Neural progenitor cell (in vitro differentiated cells): ENCODE results near the gene MRPS34. TPM values are rescaled to one million over a fixed set of nuclear protein-coding genes. Genes with fewer than 3 reads are reported as not detected.

Experiments used
- DNase-seq: peaks from one replicate; pipeline ENCODE4 v3.0.0-alpha.2; 2016; ENCODE audit warnings: low spot score
- H2AFZ ChIP-seq: fragments of 200-600 bp; sonication (generic); replicated peaks from 2 replicates; pipeline ENCODE4 v1.6.1; 2016; ENCODE audit warnings: antibody characterized with exemption
- H3F3A ChIP-seq: fragments of 200-600 bp; sonication (generic); 2 replicates; pipeline ENCODE4 v1.6.1; 2016; ENCODE audit warnings: antibody characterized with exemption, low read depth
- H3K27ac ChIP-seq: fragments of 200-600 bp; sonication (generic); 2 replicates; pipeline ENCODE4 v1.5.1; 2016; ENCODE audit warnings: mild to moderate bottlenecking
- H3K27me3 ChIP-seq: fragments of 200-600 bp; sonication (generic); 2 replicates; pipeline ENCODE4 v1.6.1; 2016; ENCODE audit warnings: mild to moderate bottlenecking, moderate library complexity
- H3K36me3 ChIP-seq: fragments of 200-600 bp; sonication (generic); 2 replicates; pipeline ENCODE4 v1.5.1; 2016
- H3K4me1 ChIP-seq: fragments of 200-600 bp; sonication (generic); 2 replicates; pipeline ENCODE4 v1.6.1; 2016; ENCODE audit warnings: mixed run types
- H3K4me2 ChIP-seq: fragments of 200-600 bp; sonication (generic); 2 replicates; pipeline ENCODE4 v1.6.1; 2016
- H3K4me3 ChIP-seq: fragments of 200-600 bp; sonication (generic); 2 replicates; pipeline ENCODE4 v1.5.1; 2016
- H3K79me2 ChIP-seq: fragments of 200-600 bp; sonication (generic); 2 replicates; pipeline ENCODE4 v1.6.1; 2016; ENCODE audit warnings: low read depth
- H3K9ac ChIP-seq: fragments of 200-600 bp; sonication (generic); 2 replicates; pipeline ENCODE4 v1.6.1; 2016
- H3K9me3 ChIP-seq: fragments of 200-600 bp; sonication (generic); 2 replicates; pipeline ENCODE4 v1.5.1; 2016; ENCODE audit warnings: low read depth
- H4K20me1 ChIP-seq: fragments of 200-600 bp; sonication (generic); 2 replicates; pipeline ENCODE4 v1.6.1; 2016; ENCODE audit warnings: low read depth
- H3K27ac Mint-ChIP-seq: 3 replicates; pipeline ENCODE4 v1.8.0; 2021; ENCODE audit warnings: mixed read lengths
- H3K27me3 Mint-ChIP-seq: 2 replicates; pipeline ENCODE4 v1.8.0; 2022; ENCODE audit warnings: low read depth, mild to moderate bottlenecking, inconsistent platforms, moderate library complexity, mixed read lengths; ENCODE audit not compliant: insufficient read depth
- H3K36me3 Mint-ChIP-seq: 3 replicates; pipeline ENCODE4 v1.8.0; 2021; ENCODE audit warnings: mixed read lengths
- H3K4me1 Mint-ChIP-seq: 3 replicates; pipeline ENCODE4 v1.8.0; 2021; ENCODE audit warnings: mixed read lengths
- H3K4me3 Mint-ChIP-seq: 3 replicates; pipeline ENCODE4 v1.8.0; 2021; ENCODE audit warnings: mild to moderate bottlenecking, moderate library complexity, mixed read lengths
- H3K9me3 Mint-ChIP-seq: 3 replicates; pipeline ENCODE4 v1.8.0; 2020; ENCODE audit warnings: mixed read lengths
- CTCF ChIP-seq: fragments of 200-600 bp; sonication (generic); IDR thresholded peaks from 2 replicates; pipeline ENCODE4 v1.5.1; 2017; ENCODE audit warnings: antibody characterized with exemption, mild to moderate bottlenecking
- EZH2 ChIP-seq: fragments of 200-600 bp; sonication (generic); IDR thresholded peaks from 2 replicates; pipeline ENCODE4 v1.6.1; 2017; ENCODE audit warnings: antibody characterized with exemption, mild to moderate bottlenecking, moderate library complexity
- EZH2phosphoT487 ChIP-seq: fragments of 200-600 bp; sonication (generic); IDR thresholded peaks from 2 replicates; pipeline ENCODE4 v1.6.1; 2017; ENCODE audit warnings: antibody characterized with exemption
- total RNA-seq: library from RNA; depleted of rRNA; stranded (reverse); fragments of >200 nt; gene quantifications from 2 replicates; pipeline ENCODE4 v1.2.3, GENCODE V29; 2015; ENCODE audit warnings: low replicate concordance

MRPS34 gene
- total RNA-seq, 1 donor from 2014 or later = 48.4 TPM

- Histone ChIP-seq H4K20me1 (no peaks in the 10 kb centered on the region), H3K4me2 (no peak overlapping the region), H3F3A (no peaks in the 10 kb centered on the region), H3K36me3 (no peaks in the 10 kb centered on the region), H3K79me2 (no peaks in the 10 kb centered on the region), H3K9me3 (no peaks in the 10 kb centered on the region), H3K9ac (no peak overlapping the region), H3K4me3 (no peak overlapping the region), H3K27ac (no peak overlapping the region), H3K27me3 (no peaks in the 10 kb centered on the region), H3K4me1 (no peaks in the 10 kb centered on the region), H2AFZ (no peak overlapping the region)
- no peaks in the 10 kb centered on the region for H3K4me1 Mint-ChIP-seq
- no peaks in the 10 kb centered on the region for H3K9me3 Mint-ChIP-seq
- no peak for DNase-seq
- peaks cover 7% of the 10 kb centered on the region for H3K36me3 Mint-ChIP-seq
- H3K4me3 Mint-ChIP-seq = no peak overlapping the region
- TF ChIP-seq CTCF (no peak), EZH2 (no peak), EZH2phosphoT487 (no peak)
- H3K27me3 Mint-ChIP-seq = peaks cover 4% of the 10 kb centered on the region
- no peak overlapping the region for H3K27ac Mint-ChIP-seq
These were observed 21.0 kb downstream of the MRPS34 start for GRCh38 chr16:1751946-1752345.

- H3K9me3 Mint-ChIP-seq = no peaks in the 10 kb centered on the region
- H3K4me3 ChIP-seq = no peak overlapping the region
- H3K9me3 ChIP-seq = no peaks in the 10 kb centered on the region
- peaks cover 6% of the 10 kb centered on the region for H3K36me3 Mint-ChIP-seq
- no peak overlapping the region for H3K27ac Mint-ChIP-seq
- H3K4me1 ChIP-seq = no peaks in the 10 kb centered on the region
- H3K9ac ChIP-seq = no peak overlapping the region
- no peak overlapping the region for H3K4me3 Mint-ChIP-seq
- no peak for DNase-seq
- H3K4me1 Mint-ChIP-seq = no peaks in the 10 kb centered on the region
- H3K36me3 ChIP-seq = no peaks in the 10 kb centered on the region
- H3K79me2 ChIP-seq = no peaks in the 10 kb centered on the region
- H3K27me3 ChIP-seq = no peaks in the 10 kb centered on the region
- H3F3A ChIP-seq = no peaks in the 10 kb centered on the region
- TF ChIP-seq EZH2phosphoT487 (no peak), CTCF (no peak), EZH2 (no peak)
- H4K20me1 ChIP-seq = no peaks in the 10 kb centered on the region
- H3K27me3 Mint-ChIP-seq = no peaks in the 10 kb centered on the region
- no peak overlapping the region for H2AFZ ChIP-seq
- no peak overlapping the region for H3K27ac ChIP-seq
- no peak overlapping the region for H3K4me2 ChIP-seq
These were observed 23.5 kb downstream of the MRPS34 start for GRCh38 chr16:1749152-1750117.

GRCh38 chr16:1747934-1748333 is 25.0 kb downstream of the MRPS34 start:
- TF ChIP-seq CTCF (no peak), EZH2 (no peak), EZH2phosphoT487 (no peak)
- H3K9ac ChIP-seq = no peak overlapping the region
- no peaks in the 10 kb centered on the region for H3K9me3 ChIP-seq
- Mint-ChIP-seq H3K36me3 (peaks cover 4% of the 10 kb centered on the region), H3K4me1 (no peaks in the 10 kb centered on the region), H3K4me3 (no peak overlapping the region), H3K9me3 (no peaks in the 10 kb centered on the region), H3K27me3 (no peaks in the 10 kb centered on the region), H3K27ac (no peak overlapping the region)
- no peaks in the 10 kb centered on the region for H3F3A ChIP-seq
- H3K27me3 ChIP-seq = no peaks in the 10 kb centered on the region
- no peak overlapping the region for H3K27ac ChIP-seq
- H3K4me2 ChIP-seq = no peak overlapping the region
- no peak for DNase-seq
- no peaks in the 10 kb centered on the region for H4K20me1 ChIP-seq
- no peak overlapping the region for H3K4me3 ChIP-seq
- H3K36me3 ChIP-seq = no peaks in the 10 kb centered on the region
- no peaks in the 10 kb centered on the region for H3K4me1 ChIP-seq
- H2AFZ ChIP-seq = no peak overlapping the region
- no peaks in the 10 kb centered on the region for H3K79me2 ChIP-seq
